ENCODE measurements around the gene PCCB. TPM values are rescaled to one million over a fixed set of nuclear protein-coding genes. Genes with fewer than 3 reads are reported as not detected.

Gene PCCB
- total RNA-seq, 2 experiments from 2014 or later = 61.5 to 61.8 TPM

DNA sequence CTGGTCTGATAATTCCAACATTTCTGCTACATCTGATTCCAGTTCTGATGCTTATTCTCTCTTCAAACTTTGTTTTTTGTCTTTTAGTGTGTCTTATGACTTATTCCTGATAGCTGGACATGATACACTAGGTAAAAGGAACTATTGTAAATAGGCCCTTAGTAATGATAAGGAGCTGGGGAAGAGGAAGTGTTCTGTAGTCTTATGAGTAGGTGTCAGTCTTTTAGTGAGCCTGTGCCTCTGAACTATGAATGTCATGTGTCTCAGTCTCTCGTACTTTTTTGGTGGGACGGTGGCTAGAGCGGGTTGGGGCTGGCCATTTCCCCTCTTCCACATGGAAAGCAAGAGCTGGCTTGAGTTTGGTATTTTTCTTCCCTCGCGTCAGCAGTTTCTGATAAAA is 41.2 kb downstream of the PCCB start:
- no peak overlapping the region for H3K4me3 Mint-ChIP-seq
- no peak overlapping the region for H3K27ac Mint-ChIP-seq
- H3K36me3 Mint-ChIP-seq (ENCODE audit: low read depth) = peaks cover 40% of the 10 kb centered on the region
- ChIA-PET CTCF (interaction anchor here (1.4 kb wide), 1 partner anchor 9 kb away, joined by 3 read pairs; no protein-coding TSS in a partner anchor), POLR2A (no interaction called here)
- H3K4me1 Mint-ChIP-seq (ENCODE audit: low read depth) = no peaks in the 10 kb centered on the region
- H3K27me3 Mint-ChIP-seq = no peaks in the 10 kb centered on the region
- H3K9me3 Mint-ChIP-seq = no peaks in the 10 kb centered on the region
- ATAC-seq = no peak
- TF ChIP-seq CTCF (IDR thresholded peaks at IDR 0.05) = no peak
- intact Hi-C loops (cut with micrococcal nuclease) = no loop called here
- no peak for DNase-seq

GRCh38 chr3:136292500-136292899 is 42.4 kb downstream of the PCCB start:
- no peaks in the 10 kb centered on the region for H3K9me3 Mint-ChIP-seq
- no peak overlapping the region for H3K4me3 Mint-ChIP-seq
- H3K36me3 Mint-ChIP-seq (ENCODE audit: low read depth) = peaks cover 31% of the 10 kb centered on the region
- ChIA-PET POLR2A (no interaction called here), CTCF (interaction anchor here (0.8 to 1.4 kb wide), 2 partner anchors 10 to 172 kb away, joined by 3 read pairs; no protein-coding TSS in a partner anchor)
- no peaks in the 10 kb centered on the region for H3K27me3 Mint-ChIP-seq
- no peaks in the 10 kb centered on the region for H3K4me1 Mint-ChIP-seq (ENCODE audit: low read depth)
- intact Hi-C loops (cut with micrococcal nuclease) = no loop called here
- no peak overlapping the region for H3K27ac Mint-ChIP-seq
- ATAC-seq (no peak), DNase-seq (no peak)
- no peak for TF ChIP-seq CTCF (IDR thresholded peaks at IDR 0.05)

DNA sequence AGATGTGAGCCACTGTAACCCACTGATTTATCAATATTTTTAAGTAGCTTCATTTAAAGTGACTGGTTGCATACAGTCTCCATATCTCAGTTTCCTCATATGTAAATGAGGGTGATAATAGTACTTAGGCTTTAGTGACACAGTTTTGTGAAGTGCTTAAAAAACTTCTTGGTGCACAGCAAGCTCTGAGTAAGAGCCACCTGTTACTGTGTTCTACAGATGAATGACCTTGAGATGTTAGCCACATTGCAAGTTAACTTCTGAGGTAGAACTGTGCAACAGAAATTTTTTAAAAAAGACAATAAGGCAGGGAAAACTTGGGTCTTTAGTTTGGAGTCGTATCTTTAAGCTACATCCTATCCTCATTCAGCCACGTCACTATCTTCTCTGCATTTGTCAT is 43.1 kb downstream of the PCCB start:
- Mint-ChIP-seq H3K27ac (no peak overlapping the region), H3K4me3 (no peak overlapping the region), H3K27me3 (no peaks in the 10 kb centered on the region), H3K36me3 (ENCODE audit: low read depth) (peaks cover 31% of the 10 kb centered on the region), H3K9me3 (no peaks in the 10 kb centered on the region), H3K4me1 (ENCODE audit: low read depth) (no peaks in the 10 kb centered on the region)
- ATAC-seq = no peak
- TF ChIP-seq CTCF (IDR thresholded peaks at IDR 0.05) = no peak
- ChIA-PET POLR2A (no interaction called here), CTCF (interaction anchor here (0.8 kb wide), 1 partner anchor 171 kb away, joined by 3 read pairs; no protein-coding TSS in a partner anchor)
- no peak for DNase-seq
- intact Hi-C loops (cut with micrococcal nuclease) = no loop called here

DNA sequence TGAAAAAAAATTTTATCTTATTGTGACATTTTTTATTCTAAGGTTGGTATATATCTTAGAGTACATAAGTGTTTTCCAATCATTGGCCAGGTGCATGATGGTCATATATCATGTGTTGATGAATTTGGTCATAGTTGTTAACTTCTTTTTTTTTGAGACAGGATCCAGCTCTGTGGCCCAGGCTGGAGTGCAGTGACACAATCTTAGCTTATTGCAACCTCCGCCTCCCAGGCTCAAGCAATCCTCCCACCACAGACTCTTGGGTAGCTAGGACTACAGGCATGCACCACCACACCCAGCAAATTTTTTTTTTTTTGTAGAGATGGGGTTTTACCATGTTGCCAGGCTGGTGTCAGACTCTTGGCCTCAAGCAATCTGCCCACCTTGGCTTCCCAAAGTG is 44.0 kb downstream of the PCCB start:
- Mint-ChIP-seq H3K27ac (no peak overlapping the region), H3K9me3 (no peaks in the 10 kb centered on the region), H3K36me3 (ENCODE audit: low read depth) (peaks cover 36% of the 10 kb centered on the region), H3K4me1 (ENCODE audit: low read depth) (no peaks in the 10 kb centered on the region), H3K4me3 (no peak overlapping the region), H3K27me3 (no peaks in the 10 kb centered on the region)
- ChIA-PET CTCF (interaction anchor here (0.7 kb wide), 1 partner anchor 215 kb away, joined by 3 read pairs; no protein-coding TSS in a partner anchor), POLR2A (no interaction called here)
- no peak for TF ChIP-seq CTCF (IDR thresholded peaks at IDR 0.05)
- intact Hi-C loops (cut with micrococcal nuclease) = no loop called here
- DNase-seq (no peak), ATAC-seq (no peak)

DNA sequence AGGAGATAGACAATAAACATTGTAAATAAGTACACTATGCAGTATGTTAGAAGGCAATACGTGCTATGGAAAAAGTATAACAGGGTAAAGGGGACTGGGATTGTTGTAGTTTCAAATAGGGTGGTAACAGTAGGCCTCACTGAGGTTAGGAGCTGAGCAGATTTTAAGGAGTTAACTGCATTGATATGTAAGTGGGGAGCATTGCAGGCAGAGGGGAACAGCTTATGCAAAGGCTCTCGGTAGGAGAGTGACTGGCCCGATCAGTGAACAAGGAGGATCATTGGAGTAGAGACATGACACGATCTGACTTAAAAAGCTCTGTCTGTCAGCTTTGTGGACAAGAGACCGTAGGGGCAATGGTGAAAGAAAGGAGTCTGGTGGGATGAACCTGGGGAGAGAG is 46.8 kb downstream of the PCCB start:
- H3K9me3 Mint-ChIP-seq = no peaks in the 10 kb centered on the region
- POLR2A ChIA-PET = no interaction called here
- H3K4me3 Mint-ChIP-seq = no peak overlapping the region
- intact Hi-C loops (cut with micrococcal nuclease) = no loop called here
- no peak overlapping the region for H3K27ac Mint-ChIP-seq
- no peaks in the 10 kb centered on the region for H3K27me3 Mint-ChIP-seq
- H3K36me3 Mint-ChIP-seq (ENCODE audit: low read depth) = peaks cover 42% of the 10 kb centered on the region
- DNase-seq = no peak
- CTCF ChIA-PET = interaction anchor here (1.9 kb wide), 1 partner anchor 10 kb away, joined by 6 read pairs; no protein-coding TSS in a partner anchor
- no peak for ATAC-seq
- TF ChIP-seq CTCF (IDR thresholded peaks at IDR 0.05) = no peak
- no peaks in the 10 kb centered on the region for H3K4me1 Mint-ChIP-seq (ENCODE audit: low read depth)
